Measurements from ENCODE around the gene OSBPL2.

OSBPL2 gene

DNA sequence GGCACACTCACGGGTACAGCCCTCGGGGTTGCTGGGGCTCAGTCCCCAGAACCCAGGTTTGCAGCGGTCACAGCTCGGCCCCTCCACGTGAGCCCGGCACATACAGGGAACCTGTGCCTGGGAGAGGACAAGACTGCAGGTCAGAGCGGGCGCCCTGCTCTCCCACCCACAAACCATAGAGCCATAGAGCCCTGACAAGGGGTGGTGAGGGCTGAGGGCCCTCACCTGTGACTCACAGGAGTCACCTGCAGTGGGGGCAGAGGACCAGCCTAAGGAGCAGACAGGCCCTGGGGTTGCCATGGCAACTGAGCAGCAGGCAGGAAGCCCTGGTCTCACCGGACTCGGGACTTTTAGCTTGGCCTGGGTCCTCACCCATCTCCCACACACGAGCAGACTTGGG lies 98.0 kb downstream of the OSBPL2 start:
- DNase-seq (ENCODE audit: insufficient read length, low spot score) (no peak), FAIRE-seq (no peak)
- TF ChIP-seq POLR2A (IDR thresholded peaks at IDR 0.05; ENCODE audit: low read depth, low read length), result no peak
- TF ChIP-seq TAF1 (IDR thresholded peaks at IDR 0.05; ENCODE audit: low read depth, low read length), result no peak
- no peak for TF ChIP-seq SPI1 (IDR thresholded peaks at IDR 0.05; ENCODE audit: low read depth, low read length)
- no peak for TF ChIP-seq POLR2AphosphoS5 (IDR thresholded peaks at IDR 0.05; ENCODE audit: low read depth, low read length)
- TF ChIP-seq PAX5 (IDR thresholded peaks at IDR 0.05; ENCODE audit: insufficient read depth, low read length, severe bottlenecking), result no peak
- no peak for TF ChIP-seq POU2F2 (IDR thresholded peaks at IDR 0.05; ENCODE audit: low read depth, low read length)

- TF ChIP-seq POLR2AphosphoS5 (IDR thresholded peaks at IDR 0.05; ENCODE audit: low read depth, low read length) (no peak), POU2F2 (IDR thresholded peaks at IDR 0.05; ENCODE audit: low read depth, low read length) (0 out of 2 replicates have a peak, but pooled peaks have one; percentile 4), TAF1 (IDR thresholded peaks at IDR 0.05; ENCODE audit: low read depth, low read length) (no peak), SPI1 (IDR thresholded peaks at IDR 0.05; ENCODE audit: low read depth, low read length) (no peak), PAX5 (IDR thresholded peaks at IDR 0.05; ENCODE audit: insufficient read depth, low read length, severe bottlenecking) (no peak)
- DNase-seq (ENCODE audit: insufficient read length, low spot score), result no peak
- no peak for FAIRE-seq
Observed at GRCh38 chr20:62336775-62337557, 98.6 kb downstream of the OSBPL2 start.

DNA sequence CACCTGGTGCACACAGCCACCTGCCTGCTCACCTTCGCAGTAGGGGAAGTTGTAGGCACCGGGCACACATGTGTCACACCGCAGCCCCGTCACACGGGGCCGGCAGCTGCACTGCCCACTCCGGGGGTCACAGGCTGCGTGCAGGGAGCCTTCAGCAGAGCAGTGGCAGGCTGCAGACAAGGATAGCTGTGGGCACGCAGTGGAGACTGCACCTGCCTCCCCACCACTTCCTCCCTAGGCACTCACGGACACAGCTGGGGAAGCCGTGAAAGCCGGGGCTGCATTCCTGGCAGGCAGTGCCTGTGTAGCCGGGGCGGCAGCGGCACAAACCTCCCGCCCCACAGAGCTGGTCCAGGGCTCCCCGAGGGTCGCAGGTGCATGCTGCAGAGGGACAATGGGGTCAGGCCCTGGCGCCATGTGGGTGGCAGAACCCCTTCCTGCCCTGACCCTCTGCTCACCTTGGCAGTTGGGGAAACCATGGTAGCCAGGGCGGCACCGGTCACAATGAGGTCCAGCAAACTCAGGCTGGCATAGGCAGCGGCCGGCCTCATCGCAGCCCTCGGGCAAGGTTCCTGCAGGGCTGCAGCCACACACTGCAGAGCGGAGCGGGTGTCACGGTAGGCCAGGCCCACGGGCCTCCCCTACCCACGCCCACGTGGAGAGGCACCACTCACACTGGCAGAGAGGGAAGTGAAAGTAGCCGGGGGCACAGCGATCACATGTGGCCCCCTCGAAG lies 99.4 kb downstream of the OSBPL2 start:
- DNase-seq (ENCODE audit: insufficient read length, low spot score) (no peak), FAIRE-seq (peak; percentile 99)
- TF ChIP-seq POU2F2 (IDR thresholded peaks at IDR 0.05; ENCODE audit: low read depth, low read length) (no peak), SPI1 (IDR thresholded peaks at IDR 0.05; ENCODE audit: low read depth, low read length) (peak; percentile 76)

- no peak for TF ChIP-seq POU2F2 (IDR thresholded peaks at IDR 0.05; ENCODE audit: low read depth, low read length)
- no peak for TF ChIP-seq TAF1 (IDR thresholded peaks at IDR 0.05; ENCODE audit: low read depth, low read length)
- TF ChIP-seq POLR2A (IDR thresholded peaks at IDR 0.05; ENCODE audit: low read depth, low read length), result no peak
- TF ChIP-seq POLR2AphosphoS5 (IDR thresholded peaks at IDR 0.05; ENCODE audit: low read depth, low read length), result no peak
- TF ChIP-seq SPI1 (IDR thresholded peaks at IDR 0.05; ENCODE audit: low read depth, low read length), result no peak
- no peak for TF ChIP-seq PAX5 (IDR thresholded peaks at IDR 0.05; ENCODE audit: insufficient read depth, low read length, severe bottlenecking)
- FAIRE-seq (no peak), DNase-seq (ENCODE audit: insufficient read length, low spot score) (no peak)
Observed at GRCh38 chr20:62338294-62338620, 99.9 kb downstream of the OSBPL2 start.

DNA sequence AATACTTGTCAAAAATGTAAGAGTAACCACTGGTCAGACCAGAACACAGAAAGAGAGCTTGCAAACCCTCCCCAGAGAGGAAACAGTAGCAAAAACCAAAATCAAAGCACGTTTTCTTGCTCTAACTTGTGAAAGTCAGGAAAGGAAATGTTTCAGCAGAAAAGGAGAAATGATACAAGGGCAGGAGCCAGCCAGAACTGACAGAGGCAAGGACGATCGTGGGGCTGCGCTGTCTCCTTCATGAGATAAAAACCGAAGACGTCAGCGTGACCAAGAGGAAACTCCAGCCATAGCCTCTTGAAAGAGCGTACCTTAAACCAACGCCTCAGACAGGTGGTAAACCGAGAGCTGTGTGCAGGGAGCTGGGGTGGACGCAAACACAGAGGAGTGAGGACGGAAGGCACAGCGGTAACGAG lies 101.3 kb downstream of the OSBPL2 start:
- no peak for TF ChIP-seq POLR2A (IDR thresholded peaks at IDR 0.05; ENCODE audit: low read depth, low read length)
- peak; percentile 85 for TF ChIP-seq SPI1 (IDR thresholded peaks at IDR 0.05; ENCODE audit: low read depth, low read length)
- TF ChIP-seq PAX5 (IDR thresholded peaks at IDR 0.05; ENCODE audit: insufficient read depth, low read length, severe bottlenecking), result no peak
- peak; percentile 94 for FAIRE-seq
- DNase-seq (ENCODE audit: insufficient read length, low spot score), result peak; percentile 69

DNA sequence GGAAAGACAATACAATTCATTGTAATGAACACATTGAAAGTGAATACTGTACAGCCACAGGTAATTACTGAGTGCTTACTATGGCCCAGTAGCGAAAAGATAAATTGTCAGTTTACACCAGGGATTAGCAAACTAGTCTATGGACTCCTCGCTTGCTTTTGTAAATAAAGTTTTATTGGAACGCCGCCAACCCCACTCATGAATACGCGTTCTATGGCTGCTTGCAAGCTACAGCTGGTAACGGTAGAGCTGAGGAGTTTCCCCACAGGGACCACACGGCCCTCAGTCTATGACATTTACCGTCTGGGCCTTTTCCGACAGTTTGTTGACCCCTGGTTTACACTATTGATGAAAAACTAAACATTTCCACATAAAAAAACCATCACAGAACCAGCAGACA lies 104.6 kb downstream of the OSBPL2 start:
- no peak for FAIRE-seq
- no peak for TF ChIP-seq POU2F2 (IDR thresholded peaks at IDR 0.05; ENCODE audit: low read depth, low read length)
- TF ChIP-seq POLR2AphosphoS5 (IDR thresholded peaks at IDR 0.05; ENCODE audit: low read depth, low read length), result no peak
- no peak for TF ChIP-seq TAF1 (IDR thresholded peaks at IDR 0.05; ENCODE audit: low read depth, low read length)
- TF ChIP-seq POLR2A (IDR thresholded peaks at IDR 0.05; ENCODE audit: low read depth, low read length), result no peak
- TF ChIP-seq PAX5 (IDR thresholded peaks at IDR 0.05; ENCODE audit: insufficient read depth, low read length, severe bottlenecking), result no peak
- TF ChIP-seq SPI1 (IDR thresholded peaks at IDR 0.05; ENCODE audit: low read depth, low read length), result no peak

GRCh38 chr20:62344092-62344491 lies 105.8 kb downstream of the OSBPL2 start:
- no peak for FAIRE-seq
- no peak for TF ChIP-seq POU2F2 (IDR thresholded peaks at IDR 0.05; ENCODE audit: low read depth, low read length)
- TF ChIP-seq POLR2A (IDR thresholded peaks at IDR 0.05; ENCODE audit: low read depth, low read length), result no peak
- TF ChIP-seq TAF1 (IDR thresholded peaks at IDR 0.05; ENCODE audit: low read depth, low read length), result no peak
- no peak for TF ChIP-seq PAX5 (IDR thresholded peaks at IDR 0.05; ENCODE audit: insufficient read depth, low read length, severe bottlenecking)
- no peak for DNase-seq (ENCODE audit: insufficient read length, low spot score)

More for the DNA sequence above, 104.6 kb downstream of the OSBPL2 start:
- no peak for DNase-seq (ENCODE audit: insufficient read length, low spot score)

DNA sequence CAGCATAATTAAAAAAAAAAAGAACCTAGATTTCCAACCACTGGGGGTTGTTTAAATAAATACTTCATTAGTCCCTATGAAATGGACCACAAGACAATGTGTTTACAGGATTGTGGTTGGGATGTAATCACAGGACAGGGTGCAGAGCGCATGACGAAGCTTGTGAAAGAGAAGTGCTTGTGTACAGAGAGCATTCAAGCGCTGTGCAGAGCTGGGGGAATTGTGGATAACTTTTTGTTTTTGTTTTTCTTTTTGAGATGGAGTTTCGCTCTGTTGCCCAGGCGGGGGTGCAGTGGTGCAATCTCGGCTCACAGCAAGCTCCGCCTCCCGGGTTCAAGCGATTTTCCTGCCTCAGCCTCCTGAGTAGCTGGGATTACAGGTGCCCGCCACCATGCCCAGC lies 106.5 kb downstream of the OSBPL2 start:
- TF ChIP-seq POLR2AphosphoS5 (IDR thresholded peaks at IDR 0.05; ENCODE audit: low read depth, low read length) (no peak), TAF1 (IDR thresholded peaks at IDR 0.05; ENCODE audit: low read depth, low read length) (no peak), POU2F2 (IDR thresholded peaks at IDR 0.05; ENCODE audit: low read depth, low read length) (no peak), PAX5 (IDR thresholded peaks at IDR 0.05; ENCODE audit: insufficient read depth, low read length, severe bottlenecking) (no peak), SPI1 (IDR thresholded peaks at IDR 0.05; ENCODE audit: low read depth, low read length) (no peak), POLR2A (IDR thresholded peaks at IDR 0.05; ENCODE audit: low read depth, low read length) (no peak)
- no peak for DNase-seq (ENCODE audit: insufficient read length, low spot score)
- FAIRE-seq, result no peak

All from GM12891 (cell line).